Liver (tissue), 3 donors: Measurements from ENCODE around the gene RTN4R.
A peak's percentile ranks its signal among the peaks of the same experiment; 100 is the strongest.

ENCODE experiments used
- GABPA ChIP-seq, 2 donors: IDR thresholded peaks in 1 of 2; conservative IDR thresholded peaks in 1 of 2; 2 replicates each; pipeline ENCODE4 v1.6.1; 2016; ENCODE audit warnings: antibody characterized with exemption in 2 of 2, mild to moderate bottlenecking in 1 of 2, moderate library complexity in 1 of 2
- HNF4A ChIP-seq, 2 donors: conservative IDR thresholded peaks; 2 replicates each; pipeline ENCODE4 v1.6.1; 2016; ENCODE audit warnings: antibody characterized with exemption in 2 of 2, mild to moderate bottlenecking in 2 of 2
- RAD21 ChIP-seq, 2 donors: IDR thresholded peaks; 2 replicates each; pipeline ENCODE4 v1.6.1; 2016; ENCODE audit warnings: antibody characterized with exemption in 2 of 2, mild to moderate bottlenecking in 2 of 2
- RXRA ChIP-seq, 2 donors: IDR thresholded peaks; 2 replicates each; pipeline ENCODE4 v1.6.1; 2017 to 2018; ENCODE audit warnings: antibody characterized with exemption in 2 of 2, mild to moderate bottlenecking in 1 of 2
- TAF1 ChIP-seq: conservative IDR thresholded peaks from 2 replicates; pipeline ENCODE4 v1.6.1; 2016; ENCODE audit warnings: antibody characterized with exemption, mild to moderate bottlenecking
- YY1 ChIP-seq: IDR thresholded peaks from 2 replicates; pipeline ENCODE4 v1.6.1; 2016; ENCODE audit warnings: antibody characterized with exemption, mild to moderate bottlenecking
- TF ChIP-seq, protein P1 (sequence below): fragments of 150-350 bp; IDR thresholded peaks from 2 replicates; pipeline ENCODE4 v1.5.1; 2017; ENCODE audit warnings: improper control_type of control experiment, low read depth, low read length; ENCODE audit not compliant: missing input control
- TF ChIP-seq, protein P2 (sequence below): IDR thresholded peaks from 2 replicates; pipeline ENCODE4 v1.6.1; 2016; ENCODE audit warnings: antibody characterized with exemption
- TF ChIP-seq, protein P3 (sequence below): IDR thresholded peaks from 2 replicates; pipeline ENCODE4 v1.6.1; 2016; ENCODE audit warnings: antibody characterized with exemption, mild to moderate bottlenecking
- donor health status: healthy.
- donor health status: healthy.

DNA sequence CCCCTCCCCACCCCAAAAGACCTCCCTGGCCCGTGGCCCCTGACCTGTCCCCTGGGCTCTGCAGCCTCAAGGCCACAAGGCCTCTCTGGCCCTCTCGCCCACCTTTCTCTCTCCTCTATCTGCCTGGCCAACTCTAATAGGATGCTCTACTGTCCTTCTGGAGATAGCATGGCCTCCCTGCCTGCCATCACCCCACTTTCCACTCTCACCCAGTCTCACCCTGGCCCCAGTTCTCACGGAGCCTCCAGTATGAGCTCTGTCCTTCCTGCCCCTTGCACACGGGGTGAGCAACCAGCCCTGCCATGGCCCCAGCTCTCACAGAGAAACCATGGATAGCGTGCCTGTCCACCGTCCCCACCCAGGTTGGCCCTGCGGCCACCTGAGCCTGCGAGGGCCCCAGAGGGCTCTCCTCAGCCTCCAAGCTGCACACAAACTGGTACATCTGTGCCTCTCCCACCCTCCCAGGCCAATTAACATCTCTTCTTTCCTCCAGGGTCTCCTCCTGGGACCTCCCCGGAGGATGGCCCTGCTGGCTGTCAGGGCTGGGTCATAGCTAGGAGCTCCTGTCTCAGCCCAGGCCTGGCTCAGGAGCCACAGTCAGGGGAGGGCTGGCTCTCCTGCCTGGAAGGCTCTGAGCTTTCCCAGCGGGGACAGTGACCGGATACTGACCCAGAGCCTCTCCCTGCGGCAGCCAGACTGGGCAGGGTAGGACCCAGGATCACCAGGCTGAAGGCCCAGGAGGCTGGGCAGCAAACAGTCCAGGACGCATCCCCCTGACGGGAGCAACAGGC is 22.3 kb downstream of the RTN4R start:
- TF ChIP-seq GABPA (IDR thresholded peaks at IDR 0.05 in 1 of 2, conservative IDR thresholded peaks at IDR 0.05 in 1 of 2) (no peak), TAF1 (no peak), RAD21 (IDR thresholded peaks at IDR 0.05) (peak in 1 of 2 donors; percentile 45), HNF4A (conservative IDR thresholded peaks at IDR 0.05) (peak; percentile 34 to 41), RXRA (IDR thresholded peaks at IDR 0.05) (peak; percentile 84 to 87), YY1 (no peak)
- TF ChIP-seq, protein P1, sequence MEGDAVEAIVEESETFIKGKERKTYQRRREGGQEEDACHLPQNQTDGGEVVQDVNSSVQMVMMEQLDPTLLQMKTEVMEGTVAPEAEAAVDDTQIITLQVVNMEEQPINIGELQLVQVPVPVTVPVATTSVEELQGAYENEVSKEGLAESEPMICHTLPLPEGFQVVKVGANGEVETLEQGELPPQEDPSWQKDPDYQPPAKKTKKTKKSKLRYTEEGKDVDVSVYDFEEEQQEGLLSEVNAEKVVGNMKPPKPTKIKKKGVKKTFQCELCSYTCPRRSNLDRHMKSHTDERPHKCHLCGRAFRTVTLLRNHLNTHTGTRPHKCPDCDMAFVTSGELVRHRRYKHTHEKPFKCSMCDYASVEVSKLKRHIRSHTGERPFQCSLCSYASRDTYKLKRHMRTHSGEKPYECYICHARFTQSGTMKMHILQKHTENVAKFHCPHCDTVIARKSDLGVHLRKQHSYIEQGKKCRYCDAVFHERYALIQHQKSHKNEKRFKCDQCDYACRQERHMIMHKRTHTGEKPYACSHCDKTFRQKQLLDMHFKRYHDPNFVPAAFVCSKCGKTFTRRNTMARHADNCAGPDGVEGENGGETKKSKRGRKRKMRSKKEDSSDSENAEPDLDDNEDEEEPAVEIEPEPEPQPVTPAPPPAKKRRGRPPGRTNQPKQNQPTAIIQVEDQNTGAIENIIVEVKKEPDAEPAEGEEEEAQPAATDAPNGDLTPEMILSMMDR, result no peak
- TF ChIP-seq, protein P2, sequence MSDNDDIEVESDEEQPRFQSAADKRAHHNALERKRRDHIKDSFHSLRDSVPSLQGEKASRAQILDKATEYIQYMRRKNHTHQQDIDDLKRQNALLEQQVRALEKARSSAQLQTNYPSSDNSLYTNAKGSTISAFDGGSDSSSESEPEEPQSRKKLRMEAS, result no peak
- TF ChIP-seq, protein P3, sequence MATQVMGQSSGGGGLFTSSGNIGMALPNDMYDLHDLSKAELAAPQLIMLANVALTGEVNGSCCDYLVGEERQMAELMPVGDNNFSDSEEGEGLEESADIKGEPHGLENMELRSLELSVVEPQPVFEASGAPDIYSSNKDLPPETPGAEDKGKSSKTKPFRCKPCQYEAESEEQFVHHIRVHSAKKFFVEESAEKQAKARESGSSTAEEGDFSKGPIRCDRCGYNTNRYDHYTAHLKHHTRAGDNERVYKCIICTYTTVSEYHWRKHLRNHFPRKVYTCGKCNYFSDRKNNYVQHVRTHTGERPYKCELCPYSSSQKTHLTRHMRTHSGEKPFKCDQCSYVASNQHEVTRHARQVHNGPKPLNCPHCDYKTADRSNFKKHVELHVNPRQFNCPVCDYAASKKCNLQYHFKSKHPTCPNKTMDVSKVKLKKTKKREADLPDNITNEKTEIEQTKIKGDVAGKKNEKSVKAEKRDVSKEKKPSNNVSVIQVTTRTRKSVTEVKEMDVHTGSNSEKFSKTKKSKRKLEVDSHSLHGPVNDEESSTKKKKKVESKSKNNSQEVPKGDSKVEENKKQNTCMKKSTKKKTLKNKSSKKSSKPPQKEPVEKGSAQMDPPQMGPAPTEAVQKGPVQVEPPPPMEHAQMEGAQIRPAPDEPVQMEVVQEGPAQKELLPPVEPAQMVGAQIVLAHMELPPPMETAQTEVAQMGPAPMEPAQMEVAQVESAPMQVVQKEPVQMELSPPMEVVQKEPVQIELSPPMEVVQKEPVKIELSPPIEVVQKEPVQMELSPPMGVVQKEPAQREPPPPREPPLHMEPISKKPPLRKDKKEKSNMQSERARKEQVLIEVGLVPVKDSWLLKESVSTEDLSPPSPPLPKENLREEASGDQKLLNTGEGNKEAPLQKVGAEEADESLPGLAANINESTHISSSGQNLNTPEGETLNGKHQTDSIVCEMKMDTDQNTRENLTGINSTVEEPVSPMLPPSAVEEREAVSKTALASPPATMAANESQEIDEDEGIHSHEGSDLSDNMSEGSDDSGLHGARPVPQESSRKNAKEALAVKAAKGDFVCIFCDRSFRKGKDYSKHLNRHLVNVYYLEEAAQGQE, result no peak
